MCF 10A (cell line): ENCODE data around the gene ZNF740. TPM values are rescaled to one million over a fixed set of nuclear protein-coding genes. Genes with fewer than 3 reads are reported as not detected.

Source experiments
- BruUV-seq: library from RNA; stranded (reverse); fragments of 400-500 nt; replicated peaks from 2 replicates; lab custom pipeline; 2021; lab: Mats Ljungman, UMichigan
- CTCF ChIA-PET: fragments of 300-600 bp; sonication (Branson Sonifier 250); formaldehyde crosslinking; extraction: SDS; loops from one replicate; lab custom pipeline; 2021; ENCODE audit warnings: antibody characterized with exemption, inconsistent platforms; lab: Yijun Ruan, JAX
- POLR2A ChIA-PET: fragments of 300-600, 350-650 bp; sonication (Branson Sonifier 250); formaldehyde crosslinking; extraction: SDS; loops from one replicate; lab custom pipeline; 2020; ENCODE audit warnings: antibody characterized with exemption, inconsistent platforms; lab: Yijun Ruan, JAX
- DNase-seq: peaks from one replicate; pipeline ENCODE4 v3.0.0-alpha.2; 2018; ENCODE audit not compliant: unreplicated experiment
- H3K27ac Mint-ChIP-seq: one replicate; pipeline ENCODE4 v1.8.0; 2022; ENCODE audit warnings: mild to moderate bottlenecking, low read depth, mixed read lengths; ENCODE audit not compliant: unreplicated experiment
- H3K27me3 Mint-ChIP-seq: one replicate; pipeline ENCODE4 v1.8.0; 2022; ENCODE audit warnings: mixed read lengths; ENCODE audit not compliant: insufficient read depth, unreplicated experiment
- H3K36me3 Mint-ChIP-seq: one replicate; pipeline ENCODE4 v1.8.0; 2022; ENCODE audit warnings: mild to moderate bottlenecking, moderate library complexity, mixed read lengths; ENCODE audit not compliant: insufficient read depth, unreplicated experiment
- H3K4me1 Mint-ChIP-seq: one replicate; pipeline ENCODE4 v1.8.0; 2022; ENCODE audit warnings: mixed read lengths; ENCODE audit not compliant: insufficient read depth, unreplicated experiment
- H3K4me3 Mint-ChIP-seq: one replicate; pipeline ENCODE4 v1.8.0; 2022; ENCODE audit warnings: mild to moderate bottlenecking, moderate library complexity, mixed read lengths; ENCODE audit not compliant: unreplicated experiment
- H3K9me3 Mint-ChIP-seq: one replicate; pipeline ENCODE4 v1.8.0; 2022; ENCODE audit warnings: mixed read lengths; ENCODE audit not compliant: unreplicated experiment
- CTCF ChIP-seq: fragments of 200-600 bp; IDR thresholded peaks from one replicate; pipeline ENCODE4 v1.8.0; 2022; ENCODE audit warnings: antibody characterized with exemption, mild to moderate bottlenecking; ENCODE audit not compliant: unreplicated experiment
- intact Hi-C: fragments of 100-400 bp; cut with micrococcal nuclease; formaldehyde crosslinking; loops from 2 replicates; pipeline ENCODE4 v1.14.1; 2022
- total RNA-seq: library from RNA; stranded (reverse); gene quantifications from 2 replicates; pipeline ENCODE4 v1.2.3, GENCODE V29; 2022

Gene ZNF740
- total RNA-seq, 1 experiment from 2014 or later: 36.2 TPM

DNA sequence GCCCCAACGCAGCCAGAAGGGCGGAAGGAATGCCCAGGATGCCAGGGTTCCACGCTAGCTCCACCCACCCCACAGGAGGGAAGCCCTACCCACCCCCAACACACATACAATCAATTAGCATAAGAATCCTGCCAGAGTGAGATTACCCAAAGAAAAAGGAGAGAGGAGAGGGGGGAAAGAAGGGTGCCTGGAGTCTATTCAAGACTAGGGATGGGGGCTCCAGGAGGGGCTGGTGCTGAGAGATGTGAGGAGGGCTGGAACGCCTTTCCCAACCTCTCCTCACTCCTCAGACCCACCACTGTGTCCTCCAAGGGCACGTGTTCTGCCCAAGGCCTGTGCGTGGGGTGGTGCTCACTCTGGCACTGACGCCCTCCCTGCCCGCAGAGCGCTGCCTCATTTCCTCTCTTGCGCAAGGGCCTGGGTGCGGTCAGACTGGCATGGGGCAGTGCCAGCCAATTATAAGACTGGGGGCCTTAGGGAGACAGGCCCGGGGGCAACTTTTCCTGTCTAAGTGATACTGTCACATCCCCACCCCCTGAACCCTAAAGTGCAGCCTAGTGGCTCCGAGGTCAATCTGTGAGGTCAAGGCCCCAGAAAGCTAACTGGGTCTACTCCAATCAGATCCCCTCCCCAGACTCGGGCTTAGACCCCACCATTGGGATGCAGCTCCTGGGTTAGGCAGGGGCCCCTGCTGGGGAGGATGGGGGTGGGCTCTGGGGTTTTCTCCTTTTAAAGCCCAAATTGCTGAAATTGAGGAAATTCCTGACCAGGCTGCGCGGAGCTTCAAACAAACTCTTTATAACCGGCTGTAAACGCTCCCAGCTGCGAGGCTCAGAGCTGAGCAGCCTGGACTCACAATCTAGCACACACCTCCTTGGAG is 36.8 kb downstream of the ZNF740 start:
- Mint-ChIP-seq H3K4me3 (peak overlapping the region; percentile 83), H3K27me3 (no peaks in the 10 kb centered on the region), H3K27ac (peak overlapping the region; percentile 20), H3K9me3 (no peaks in the 10 kb centered on the region), H3K36me3 (peaks cover 35% of the 10 kb centered on the region), H3K4me1 (peaks cover 50% of the 10 kb centered on the region)
- CTCF ChIA-PET: interaction anchor here (0.6 to 9.3 kb wide), 7 partner anchors 15 to 105 kb away, joined by 3 to 275 read pairs (median 4); partner anchors contain the start of gene PFDN5
- TF ChIP-seq CTCF: no peak
- peak; percentile 63 for DNase-seq
- POLR2A ChIA-PET: interaction anchor here (1.1 to 4.9 kb wide), 3 partner anchors 34 to 81 kb away, joined by 3 to 43 read pairs (median 13); partner anchors contain the start of gene MYG1
- BruUV-seq: no TSS peak
- intact Hi-C loops: no loop called here

GRCh38 chr12:53217931-53218307 is 37.4 kb downstream of the ZNF740 start:
- Mint-ChIP-seq H3K4me3 (peak overlapping the region; percentile 83), H3K9me3 (no peaks in the 10 kb centered on the region), H3K27ac (peak overlapping the region; percentile 7), H3K27me3 (no peaks in the 10 kb centered on the region), H3K4me1 (peaks cover 51% of the 10 kb centered on the region), H3K36me3 (peaks cover 31% of the 10 kb centered on the region)
- intact Hi-C loops: no loop called here
- no TSS peak for BruUV-seq
- ChIA-PET CTCF (interaction anchor here (0.6 to 9.3 kb wide), 6 partner anchors 15 to 104 kb away, joined by 3 to 275 read pairs (median 4); partner anchors contain the start of gene PFDN5), POLR2A (interaction anchor here (0.5 to 4.9 kb wide), 4 partner anchors 10 to 161 kb away, joined by 3 to 43 read pairs (median 8); partner anchors contain the start of gene MYG1)
- DNase-seq: no peak
- TF ChIP-seq CTCF: no peak

DNA sequence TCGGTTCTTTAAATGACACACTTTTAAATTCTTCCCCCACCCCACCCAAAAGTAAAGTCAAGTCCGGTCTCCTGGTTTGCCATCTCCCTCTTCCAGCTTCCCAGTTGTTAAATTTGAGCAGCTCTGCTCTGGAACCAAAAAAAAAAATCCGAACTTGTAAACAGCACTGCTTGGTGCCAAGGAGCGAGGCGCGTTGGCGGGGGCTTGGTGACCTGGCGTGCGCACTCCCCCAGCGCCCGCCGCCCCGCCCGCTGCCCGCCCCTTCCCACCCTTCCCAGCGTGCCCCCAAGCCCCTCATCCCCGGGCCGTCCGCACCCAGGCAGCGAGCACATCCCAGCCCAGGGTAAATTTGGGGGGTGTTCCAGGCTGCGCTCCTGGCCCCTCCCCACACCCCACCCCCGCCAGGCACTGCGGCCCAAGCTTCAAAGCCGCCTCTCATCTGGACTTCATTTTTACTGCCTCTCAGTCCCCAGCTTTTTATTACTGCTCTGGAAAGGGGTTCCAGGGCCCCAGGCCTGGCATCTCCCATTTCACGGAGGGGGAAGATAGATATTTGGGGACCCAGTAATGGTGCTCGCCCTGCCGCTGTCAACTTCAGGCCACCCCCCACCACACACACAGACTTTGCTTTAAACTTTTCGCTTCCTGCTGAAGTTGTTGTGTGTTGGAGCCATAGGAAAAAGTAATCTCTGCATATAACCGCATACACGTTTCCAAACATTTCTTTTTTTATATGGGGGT is 38.2 kb downstream of the ZNF740 start:
- no peak for TF ChIP-seq CTCF
- H3K4me1 Mint-ChIP-seq: peaks cover 48% of the 10 kb centered on the region
- POLR2A ChIA-PET: interaction anchor here (0.5 to 4.9 kb wide), 13 partner anchors 9 to 161 kb away, joined by 3 to 43 read pairs (median 4); partner anchors contain the start of genes CSAD, ESPL1, MYG1 and PFDN5
- DNase-seq: no peak
- BruUV-seq: no TSS peak
- CTCF ChIA-PET: interaction anchor here (0.6 to 9.3 kb wide), 13 partner anchors 33 to 238 kb away, joined by 3 to 275 read pairs (median 4); partner anchors contain the start of gene PFDN5
- intact Hi-C loops: no loop called here
- H3K9me3 Mint-ChIP-seq: no peaks in the 10 kb centered on the region
- peaks cover 23% of the 10 kb centered on the region for H3K36me3 Mint-ChIP-seq
- no peaks in the 10 kb centered on the region for H3K27me3 Mint-ChIP-seq
- peak overlapping the region; percentile 83 for H3K4me3 Mint-ChIP-seq
- peak overlapping the region; percentile 7 for H3K27ac Mint-ChIP-seq
